NAMALWA (cell line): ENCODE measurements around the gene CNBD2.
A peak's percentile ranks its signal among the peaks of the same experiment; 100 is the strongest.
"Not testable (repeated sequence)": the region's sequence is repeated elsewhere in the genome, so short reads cannot be mapped to it uniquely, and the experiment has no call there.

Experiments
- DNase-seq: peaks from one replicate; pipeline ENCODE4 v3.0.0-alpha.2; 2015; ENCODE audit warnings: low spot score

The CNBD2 gene

GRCh38 chr20:35967979-35968640, at the start of gene CNBD2:
CNBD2 (plus strand) TSS chr20:35968590; CDS start chr20:35968763, 173 bp downstream.
- DNase-seq, result peak; percentile 71

GRCh38 chr20:35920523-35920922, 47.9 kb upstream of the CNBD2 start:
- no peak for DNase-seq

- DNase-seq, result no peak
Measured at GRCh38 chr20:35929301-35929700, 39.1 kb upstream of the CNBD2 start.

GRCh38 chr20:35934050-35934449, 34.3 kb upstream of the CNBD2 start:
- DNase-seq, result no peak

GRCh38 chr20:35939264-35939663, 29.1 kb upstream of the CNBD2 start:
- DNase-seq, result no peak

GRCh38 chr20:35941620-35942019, 26.8 kb upstream of the CNBD2 start:
- DNase-seq, result no peak

GRCh38 chr20:35942243-35942642, 26.1 kb upstream of the CNBD2 start:
- DNase-seq, result no peak

GRCh38 chr20:35947489-35947888, 20.9 kb upstream of the CNBD2 start:
- DNase-seq, result peak; percentile 70

- no peak for DNase-seq
Measured at GRCh38 chr20:35947907-35948306, 20.5 kb upstream of the CNBD2 start.

- no peak for DNase-seq
Measured at GRCh38 chr20:35950093-35950492, 18.3 kb upstream of the CNBD2 start.

- DNase-seq, result not testable (repeated sequence)
Measured at GRCh38 chr20:35952080-35952479, 16.3 kb upstream of the CNBD2 start.

GRCh38 chr20:35952480-35953386, 15.7 kb upstream of the CNBD2 start:
- peak; percentile 58 for DNase-seq

- DNase-seq, result peak; percentile 71
Measured at GRCh38 chr20:35953387-35954199, 14.8 kb upstream of the CNBD2 start.

GRCh38 chr20:35954200-35954906, 14.0 kb upstream of the CNBD2 start, which contains the start of gene SCAND1:
SCAND1 (minus strand) TSS chr20:35954502; CDS start chr20:35954284, 218 bp downstream.
- DNase-seq, result peak; percentile 98

- peak; percentile 67 for DNase-seq
Measured at GRCh38 chr20:35954907-35955251, 13.5 kb upstream of the CNBD2 start.

GRCh38 chr20:35956616-35957015, 11.8 kb upstream of the CNBD2 start:
- DNase-seq, result no peak

GRCh38 chr20:35959291-35959690, 9.1 kb upstream of the CNBD2 start:
- not testable (repeated sequence) for DNase-seq

GRCh38 chr20:35963878-35964277, 4.5 kb upstream of the CNBD2 start:
- DNase-seq, result no peak

GRCh38 chr20:35968930-35969329, 540 bp downstream of the CNBD2 start:
- DNase-seq, result no peak

GRCh38 chr20:35971981-35972380, 3.6 kb downstream of the CNBD2 start:
- DNase-seq, result no peak

- DNase-seq, result no peak
Measured at GRCh38 chr20:35972462-35972861, 4.1 kb downstream of the CNBD2 start.

- no peak for DNase-seq
Measured at GRCh38 chr20:35974256-35974655, 5.9 kb downstream of the CNBD2 start.
